Stimulated activated CD4-positive, alpha-beta T cell treated with anti-CD3 and anti-CD28 coated beads, Interleukin-15, amount 100 ng/mL, for 1 hour (primary cell): ENCODE data around the gene TFF1.

Source experiments
- DNase-seq, 2 donors: peaks; one replicate each; pipeline ENCODE4 v3.0.0-alpha.2; 2020; ENCODE audit warnings: low read depth in 1 of 2, low spot score in 1 of 2

Gene TFF1

DNA sequence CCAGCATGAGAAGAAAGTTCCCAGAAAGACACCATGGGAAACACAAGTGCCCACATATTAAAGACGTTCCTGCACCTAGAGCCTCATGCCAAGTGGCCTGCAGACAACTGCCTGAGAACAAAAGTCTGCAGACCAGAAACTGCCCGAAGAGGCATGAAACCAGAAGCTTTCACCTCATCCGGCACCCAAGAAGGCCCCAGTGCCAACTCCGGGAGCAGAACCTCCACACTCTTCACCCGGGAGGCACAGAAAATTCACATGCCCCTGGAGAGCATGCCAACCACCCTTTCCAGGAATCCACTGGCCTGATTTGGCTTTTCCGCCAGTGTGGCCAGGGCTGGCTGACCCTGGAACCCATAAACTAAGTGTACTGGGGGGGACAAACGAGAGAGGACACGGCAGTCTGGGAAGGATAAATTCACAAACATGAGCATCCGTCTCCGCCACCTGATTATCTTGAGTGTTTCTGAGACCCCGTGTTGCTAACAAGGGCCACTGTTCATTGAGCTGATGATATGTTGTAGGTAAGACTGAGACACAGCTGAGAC is 22.3 kb downstream of the TFF1 start:
- no peak for DNase-seq

DNA sequence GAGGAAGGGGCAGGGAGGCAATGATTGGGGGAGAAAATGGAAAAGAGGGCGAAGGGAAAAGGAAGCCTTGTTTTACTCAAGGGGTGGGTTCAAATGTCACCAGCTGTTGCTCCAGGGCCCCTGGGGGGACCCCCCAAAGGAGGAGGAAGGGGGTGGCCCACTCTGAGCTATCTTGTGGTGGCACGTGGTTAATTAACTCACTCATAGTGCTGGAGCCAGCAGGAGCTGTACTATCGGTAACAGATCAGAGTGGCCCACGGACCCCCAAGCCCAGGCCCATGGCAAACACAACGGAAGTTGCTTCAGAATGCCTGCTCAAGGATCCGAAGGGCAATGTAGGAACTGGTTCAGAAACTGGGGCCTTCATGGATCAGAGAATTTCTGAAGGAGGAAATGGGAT is 22.8 kb downstream of the TFF1 start:
- no peak for DNase-seq

DNA sequence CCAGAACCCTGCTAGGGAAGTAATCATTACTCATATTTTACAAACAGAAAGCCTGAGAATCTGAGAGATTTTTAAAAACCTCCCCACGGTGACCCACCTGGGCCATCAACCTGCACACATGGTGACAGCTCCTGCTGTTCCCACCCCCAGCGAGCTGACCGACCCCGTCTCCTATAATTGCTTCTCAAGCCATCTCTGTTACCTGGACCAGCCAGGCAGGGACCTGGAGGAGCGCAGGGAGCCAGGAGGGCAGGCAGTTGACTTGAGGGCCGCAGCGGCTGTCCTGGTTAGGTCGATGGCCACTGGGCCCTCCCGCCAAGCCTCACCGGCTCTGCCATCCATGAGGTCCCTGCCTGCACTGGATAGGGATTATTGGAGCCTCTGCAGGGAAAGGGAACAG is 23.2 kb downstream of the TFF1 start:
- no peak for DNase-seq

DNA sequence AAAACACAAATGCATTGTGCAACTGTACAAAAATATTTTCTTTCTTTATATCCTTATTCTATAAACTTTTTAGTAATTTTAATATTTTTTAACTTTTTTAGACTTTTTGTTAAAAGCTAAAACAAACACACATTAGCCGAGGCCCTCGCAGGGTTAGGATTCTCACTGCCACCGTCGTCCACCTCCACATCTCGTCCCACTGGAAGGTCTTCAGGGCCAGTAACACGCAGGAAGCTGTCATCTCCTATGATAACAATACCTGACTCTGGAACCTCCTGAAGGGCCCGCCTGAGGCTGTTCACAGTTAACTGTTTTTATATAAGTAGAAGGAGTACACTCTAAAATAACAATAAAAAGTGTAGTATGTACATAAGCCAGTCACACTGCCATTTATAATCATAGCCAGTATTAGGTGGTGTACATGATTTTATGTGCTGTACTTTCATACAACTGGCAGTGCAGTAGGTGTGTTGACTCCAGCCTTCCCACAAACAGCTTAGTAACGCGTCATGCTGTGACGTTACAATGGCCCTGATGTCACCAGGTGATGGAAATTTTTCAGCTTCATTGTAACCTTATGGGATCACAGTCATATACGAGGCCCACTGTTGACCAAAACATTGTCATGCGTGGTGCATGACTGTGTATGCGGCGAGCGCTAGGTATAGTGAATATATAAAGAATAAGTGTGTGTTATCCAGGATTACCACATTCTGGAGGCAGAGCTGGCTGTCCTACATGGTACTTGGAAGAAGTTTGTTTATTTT is 24.4 kb downstream of the TFF1 start:
- DNase-seq, result no peak

DNA sequence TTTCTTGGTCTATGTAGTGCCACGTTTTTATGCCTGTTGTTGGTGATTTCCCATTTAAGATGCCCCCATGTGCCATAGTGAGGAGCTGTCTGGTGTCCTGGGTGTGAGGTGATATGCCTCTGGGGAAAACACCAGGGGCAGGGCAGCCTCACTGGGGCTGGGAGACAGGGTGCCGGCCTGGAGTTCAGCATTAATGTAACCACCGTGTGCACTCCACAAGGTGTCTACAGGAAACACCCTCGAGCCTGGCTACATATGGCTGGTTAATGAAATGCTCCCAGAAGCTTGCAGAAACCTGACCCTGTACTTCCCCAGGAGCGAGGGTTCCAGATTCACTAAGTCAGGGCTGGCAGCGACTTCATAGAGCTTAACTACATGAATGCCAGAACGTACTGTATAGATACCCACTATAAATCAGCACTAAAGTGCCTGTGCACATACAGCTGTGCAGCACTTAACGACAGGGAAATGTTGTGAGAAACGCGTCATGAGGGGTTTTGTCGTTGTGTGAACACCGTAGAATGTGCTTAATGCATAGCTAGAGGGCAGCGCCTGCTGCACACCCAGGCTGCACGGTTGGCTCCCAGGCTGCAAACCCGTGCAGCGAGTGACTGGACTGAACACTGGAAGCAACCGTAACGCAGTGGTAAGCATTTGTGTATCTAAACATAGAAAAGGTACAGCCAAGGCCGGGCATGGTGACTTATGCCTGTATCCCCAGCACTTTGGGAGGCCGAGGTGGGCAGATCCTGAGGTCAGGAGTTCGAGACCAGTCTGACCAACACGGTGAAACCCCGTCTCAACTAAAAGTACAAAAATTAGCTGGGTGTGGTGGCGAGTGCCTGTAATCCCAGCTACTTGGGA is 25.9 kb downstream of the TFF1 start:
- DNase-seq, result no peak

DNA sequence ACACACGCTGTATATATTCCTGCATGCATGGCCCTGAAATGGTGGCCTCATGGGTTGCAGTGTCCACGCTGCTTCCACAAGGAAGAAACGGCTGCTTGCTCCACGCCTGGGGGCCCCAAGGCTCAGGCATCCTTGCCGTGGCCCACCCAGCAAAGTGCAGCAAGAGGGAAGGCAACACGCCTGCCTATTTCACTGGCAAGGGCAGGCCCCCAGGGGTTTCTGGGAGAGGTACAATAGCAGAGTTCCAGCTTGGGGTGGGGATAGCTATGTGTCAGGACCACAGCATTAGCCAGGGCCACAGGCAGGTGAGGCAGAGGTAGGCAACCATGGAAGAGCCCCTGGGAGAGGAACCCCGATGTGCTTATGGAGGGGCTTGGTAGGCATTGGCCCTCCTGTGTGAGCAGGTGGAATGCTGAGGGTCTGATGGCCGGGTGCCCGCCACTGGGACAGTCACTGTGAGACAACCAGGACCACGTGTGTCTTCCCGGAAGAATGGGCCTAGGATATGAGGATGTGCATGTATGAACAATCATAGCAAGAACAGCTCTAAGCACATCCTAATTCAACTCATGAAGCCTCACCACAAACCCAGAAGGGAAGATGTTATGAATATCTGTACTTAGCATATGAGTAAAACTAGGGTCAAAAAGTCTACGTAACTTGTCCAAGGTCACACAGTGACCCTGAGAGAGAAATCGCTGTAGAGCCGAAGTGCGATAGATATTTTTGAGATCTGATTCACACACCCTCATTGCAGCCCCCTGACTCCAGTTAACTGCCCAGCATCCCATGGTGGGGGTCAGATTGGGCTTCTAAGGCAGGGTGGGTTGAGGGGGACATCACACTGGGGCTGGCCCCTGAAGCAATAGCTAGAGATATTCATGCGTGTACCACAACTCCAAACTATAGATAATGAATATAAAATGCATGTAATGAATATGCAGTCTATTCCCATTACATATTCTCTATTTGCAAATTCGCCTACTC is 27.3 kb downstream of the TFF1 start:
- DNase-seq, result no peak

DNA sequence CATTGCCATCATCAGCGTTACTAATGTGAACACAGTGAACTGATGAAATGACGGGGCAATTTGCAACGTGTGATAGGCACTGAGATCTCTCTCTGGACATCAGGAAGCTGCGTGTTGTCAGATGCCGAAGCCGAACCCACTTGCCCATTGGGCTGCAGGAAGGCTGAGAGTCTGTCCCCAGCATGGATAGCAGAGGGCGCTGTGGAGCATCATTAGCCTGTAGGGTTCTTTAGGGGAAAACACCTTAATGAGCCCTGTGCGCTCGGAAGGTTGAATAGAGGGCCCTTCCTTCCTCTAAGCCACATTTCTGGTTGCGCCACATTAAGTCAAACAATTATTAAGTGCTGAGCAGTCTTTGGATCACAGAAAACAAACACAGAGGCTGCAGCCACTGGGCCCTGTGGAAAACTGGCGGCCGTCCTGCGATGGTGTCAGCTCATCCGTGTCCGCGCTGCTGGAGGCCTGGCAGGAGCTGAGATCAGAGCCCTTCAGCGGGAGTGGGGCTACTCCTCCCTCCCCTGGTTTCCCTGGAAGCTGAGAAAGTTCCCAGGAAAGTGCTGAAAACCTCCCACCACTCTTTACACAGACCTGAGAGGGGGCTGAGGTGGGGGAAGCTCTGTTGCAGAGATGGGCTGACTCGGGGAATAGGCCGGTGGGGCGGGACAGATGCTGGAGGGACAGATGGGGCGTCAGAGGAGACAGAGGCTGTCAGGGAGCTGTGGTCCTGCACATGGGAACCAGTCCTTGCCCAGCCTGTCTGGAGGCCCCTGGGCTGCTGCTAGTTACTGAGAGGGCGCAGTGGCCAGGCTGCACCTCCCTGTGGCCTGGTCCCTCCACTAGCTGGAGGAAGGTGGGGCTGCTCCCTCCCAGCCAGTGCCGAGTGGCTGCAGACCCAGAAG is 28.3 kb downstream of the TFF1 start:
- peak; percentile 70 to 74 for DNase-seq

DNA sequence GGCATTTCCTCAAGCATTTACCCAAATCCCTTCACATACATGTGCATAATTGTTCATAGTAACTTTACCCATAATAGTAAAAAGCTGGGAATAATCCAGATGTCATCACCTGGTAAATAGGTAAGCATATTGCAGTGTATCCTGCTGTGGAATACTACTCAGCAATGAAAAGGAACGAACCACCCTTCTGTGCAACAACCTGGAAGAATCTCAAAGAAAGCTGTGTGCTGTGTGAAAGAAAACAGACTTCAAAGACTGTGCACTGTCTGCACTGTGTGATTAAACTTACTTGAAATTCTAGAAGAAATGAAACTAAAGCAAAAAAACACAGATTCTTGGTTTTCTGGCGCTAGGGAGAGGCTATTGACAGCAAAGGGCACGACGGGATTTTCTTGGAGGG is 29.1 kb downstream of the TFF1 start:
- no peak for DNase-seq

DNA sequence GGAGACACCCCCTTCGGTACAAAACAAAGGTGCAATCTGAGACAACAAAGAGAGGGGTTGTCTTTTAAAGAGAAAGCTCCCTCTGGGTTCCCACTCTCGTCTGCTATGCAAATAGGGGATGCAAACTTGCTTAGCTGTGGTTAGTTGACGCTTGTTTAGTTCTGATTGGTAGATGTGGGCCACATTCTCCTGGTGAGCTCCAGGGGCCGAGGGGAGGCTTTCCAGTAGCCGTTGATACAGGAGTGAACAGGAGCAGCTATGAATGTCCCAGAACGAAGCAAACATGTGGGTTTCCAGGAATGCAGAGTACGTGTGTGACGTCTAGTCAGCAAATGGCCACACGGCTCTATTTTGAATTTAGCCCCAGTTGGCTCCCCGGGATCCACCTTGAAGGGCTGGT is 30.3 kb downstream of the TFF1 start:
- DNase-seq, result no peak

DNA sequence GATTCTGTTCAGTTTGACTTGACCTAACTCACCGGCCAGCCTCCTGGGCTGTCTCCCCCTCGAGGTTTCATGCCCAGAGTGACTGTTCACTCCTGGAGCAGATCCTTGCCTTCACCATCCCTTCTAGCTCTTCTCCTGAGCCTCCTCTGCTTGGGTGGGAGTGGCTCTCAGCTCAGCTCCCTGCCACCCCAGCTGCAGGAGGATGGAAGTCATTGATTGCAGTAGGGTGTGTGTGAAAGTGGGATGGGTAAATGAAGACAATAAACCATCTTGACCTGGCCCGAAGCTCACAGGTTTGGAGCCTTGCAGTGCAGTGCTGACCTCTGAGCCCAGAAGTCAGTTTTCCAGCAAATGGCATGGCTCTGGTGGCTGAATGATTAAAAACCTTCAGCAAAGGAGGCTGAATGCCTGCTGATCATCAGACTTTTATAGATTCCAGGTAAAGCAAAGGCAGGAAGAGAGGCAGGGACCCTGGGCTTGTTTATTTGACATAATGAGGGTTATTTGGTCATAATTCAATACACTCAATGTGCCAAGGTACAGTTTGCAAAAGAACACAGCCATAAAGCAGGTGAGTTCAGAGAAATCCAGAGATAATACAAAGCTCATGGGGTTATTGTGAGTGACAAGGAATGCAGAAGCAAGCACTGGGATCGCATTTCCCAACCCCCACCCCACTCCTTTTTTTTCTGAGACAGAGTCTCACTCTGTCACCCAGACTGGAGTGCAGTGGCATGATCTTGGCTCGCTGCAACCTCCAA is 33.6 kb downstream of the TFF1 start:
- no peak for DNase-seq

DNA sequence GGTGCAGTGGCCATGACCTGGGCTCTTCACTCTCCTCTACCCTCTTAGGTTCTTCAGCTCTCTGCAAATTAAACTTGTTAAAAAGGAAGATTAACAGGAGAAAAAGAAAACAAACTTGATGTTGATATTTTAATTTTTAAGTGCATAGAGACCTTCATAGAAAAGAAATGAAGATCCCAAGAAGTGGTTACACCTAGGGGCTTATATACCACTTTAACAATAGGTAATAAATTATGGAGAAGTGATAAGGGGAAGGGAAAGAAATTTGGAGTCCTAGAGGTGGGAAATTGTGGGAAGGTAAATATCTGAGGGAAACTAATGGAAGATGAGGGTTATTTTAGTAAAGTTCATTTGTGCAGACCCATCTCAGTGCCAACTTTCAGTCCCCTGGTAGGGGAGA is 34.7 kb downstream of the TFF1 start:
- DNase-seq, result no peak

DNA sequence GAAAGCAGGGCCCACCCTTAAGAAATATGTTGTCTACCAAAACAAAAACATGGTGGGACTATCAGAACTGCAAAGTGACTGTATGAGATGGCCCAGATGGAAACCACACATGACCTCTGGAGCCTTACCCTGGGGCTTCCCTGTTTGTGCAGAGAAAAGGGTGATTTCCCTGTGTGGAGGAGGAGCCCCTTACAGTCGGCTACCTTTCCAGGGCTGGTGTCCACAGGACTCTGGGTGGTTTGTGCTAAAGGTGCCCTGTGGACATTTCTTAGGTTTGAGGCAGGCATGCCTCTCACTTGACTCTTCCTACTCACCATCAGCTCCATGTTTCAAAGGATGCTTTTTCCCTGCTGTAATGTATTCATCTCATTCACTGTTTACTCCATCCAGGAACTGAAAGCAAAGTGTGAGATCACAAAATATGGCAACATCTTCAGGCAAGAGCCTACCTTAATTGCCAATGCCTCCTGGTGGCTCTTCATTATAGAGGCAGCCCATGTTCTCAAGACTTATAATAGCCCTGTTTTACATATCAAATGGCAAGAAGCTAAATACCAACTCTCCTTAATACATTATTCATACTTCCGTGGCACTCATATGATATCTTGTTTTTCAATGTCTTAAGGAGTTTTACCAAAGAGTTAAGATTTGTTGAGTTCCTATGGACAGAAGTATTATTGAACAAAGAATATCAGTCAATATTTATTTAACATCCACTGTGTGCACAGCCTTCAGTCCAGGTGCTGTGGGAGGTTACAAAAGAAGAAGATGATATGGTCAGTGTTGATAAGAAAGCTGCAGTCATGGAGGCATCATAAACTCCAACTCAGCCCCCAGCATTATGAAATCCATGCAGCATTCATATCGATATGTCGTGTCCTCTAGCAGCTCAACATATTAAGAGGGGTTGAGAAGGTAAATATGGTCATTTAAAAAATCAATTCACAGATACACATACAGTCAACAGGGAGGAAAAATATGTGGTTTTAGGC is 35.7 kb downstream of the TFF1 start:
- DNase-seq, result no peak

DNA sequence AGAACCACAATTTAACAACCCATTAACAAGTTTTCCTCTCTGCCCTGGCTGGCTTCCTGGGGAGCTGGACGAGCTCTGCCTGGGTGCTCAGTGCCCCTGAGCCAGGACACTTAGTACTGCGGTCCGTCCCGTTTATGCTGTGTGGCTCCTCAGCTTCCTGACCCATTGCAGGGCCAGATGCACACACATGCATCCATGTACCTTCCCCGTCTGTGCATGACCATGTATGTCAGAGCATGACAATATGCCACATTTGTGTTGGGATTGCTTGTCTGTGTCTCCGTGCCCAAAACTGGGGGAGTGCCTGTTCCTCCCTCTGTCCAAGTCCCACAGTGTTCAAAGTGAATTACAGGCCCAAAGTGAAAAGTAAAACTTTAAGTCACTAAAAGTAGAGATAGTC is 41.4 kb downstream of the TFF1 start:
- no peak for DNase-seq

DNA sequence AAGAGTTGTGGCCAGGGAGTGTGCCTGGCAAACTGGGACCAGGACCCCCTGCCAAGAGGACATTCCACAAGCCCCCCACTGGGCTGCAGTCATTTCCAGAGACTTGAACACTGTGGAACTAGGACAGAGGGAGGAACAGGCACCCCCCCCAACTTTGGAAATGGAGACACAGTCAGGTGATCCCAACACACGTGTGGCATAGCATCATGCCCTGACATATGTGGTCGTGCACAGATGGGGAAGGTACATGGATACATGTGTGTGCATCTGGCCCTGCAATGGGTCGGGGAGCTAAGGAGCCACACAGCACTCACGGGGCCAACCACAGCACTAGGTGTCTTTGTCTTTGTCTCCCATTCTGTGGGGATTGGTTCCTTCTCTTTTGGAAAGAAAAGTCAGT is 44.5 kb downstream of the TFF1 start:
- DNase-seq, result no peak

DNA sequence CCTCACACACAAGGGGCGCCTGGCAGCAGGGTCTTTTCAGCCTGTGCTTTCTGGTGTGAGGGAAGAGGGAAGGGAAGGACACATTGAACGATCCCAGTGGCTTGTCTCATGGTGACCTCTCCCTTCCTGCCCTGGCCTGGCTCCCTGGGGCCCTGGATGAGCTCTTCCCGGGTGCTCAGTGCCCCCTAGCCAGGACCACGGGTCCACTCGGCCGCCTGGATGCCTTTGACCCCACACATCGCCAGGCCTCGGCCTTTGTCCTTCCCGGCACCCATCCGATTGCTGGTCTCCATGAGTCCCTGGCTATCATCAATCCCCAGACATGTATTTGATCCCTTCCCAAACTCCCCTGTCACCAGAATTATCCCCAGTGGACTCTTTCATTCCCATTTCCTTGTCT is 45.1 kb downstream of the TFF1 start:
- DNase-seq, result no peak

DNA sequence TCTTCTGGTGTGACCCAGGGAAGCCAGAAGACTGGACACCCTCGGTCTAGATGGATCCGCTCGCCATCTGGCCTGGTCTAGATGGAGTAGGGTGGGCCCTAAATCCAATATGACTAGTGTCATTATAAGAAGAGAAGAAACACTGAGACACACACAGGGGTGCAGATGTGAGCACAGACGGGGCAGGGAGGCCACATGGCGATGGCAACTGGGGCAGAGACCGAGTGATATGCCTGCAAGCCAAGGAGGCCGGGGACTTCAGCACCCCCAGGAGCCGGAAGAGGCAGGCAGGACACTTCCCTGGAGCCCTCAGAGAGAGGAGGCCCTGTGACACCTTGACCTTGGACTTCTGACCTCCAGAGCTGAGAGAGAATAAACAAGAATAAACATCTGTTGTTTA is 45.5 kb downstream of the TFF1 start:
- DNase-seq, result no peak

DNA sequence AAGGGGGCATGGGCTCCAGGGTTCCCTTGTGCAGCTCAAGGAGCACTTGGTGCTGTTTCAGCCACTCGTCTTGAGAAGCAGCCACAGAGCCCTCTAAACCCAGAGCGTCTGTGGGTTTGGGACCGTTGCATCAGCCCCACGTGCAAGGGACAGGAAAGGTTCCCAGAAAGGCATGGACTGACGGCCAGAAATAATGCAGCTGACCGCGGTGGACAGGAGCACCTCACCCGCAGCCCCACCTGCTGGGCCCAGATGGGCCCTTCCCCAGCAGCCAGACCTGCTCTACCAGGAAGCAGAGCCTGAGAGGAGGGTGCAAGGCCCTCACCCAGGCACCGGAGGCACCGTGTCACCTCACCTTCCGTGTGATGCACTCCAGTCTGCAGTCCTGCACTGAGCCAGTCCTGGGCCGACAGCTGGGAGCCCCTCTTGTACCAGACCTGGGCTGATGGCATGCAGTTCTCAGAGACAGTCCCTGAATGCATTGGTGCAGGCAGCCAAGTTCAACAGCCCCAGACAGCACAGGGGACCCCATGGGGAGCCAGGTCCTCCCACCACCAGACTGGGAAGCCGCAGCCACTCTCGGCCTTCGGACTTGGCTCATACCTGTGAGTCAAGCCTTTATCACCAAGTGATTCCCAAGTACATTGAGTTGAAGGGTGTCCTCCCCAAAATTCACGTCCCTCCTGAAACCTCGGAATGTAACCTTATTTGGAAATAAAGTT is 46.3 kb downstream of the TFF1 start:
- no peak for DNase-seq
